Stimulated activated CD4-positive, alpha-beta T cell treated with anti-CD3 and anti-CD28 coated beads, Interleukin-1b, Interleukin-23, amount 100 ng/mL, for 24 hours (primary cell): ENCODE measurements around the gene PRDX2.
"Not testable (repeated sequence)": the region's sequence is repeated elsewhere in the genome, so short reads cannot be mapped to it uniquely, and the experiment has no call there.

Source experiments
- DNase-seq, 4 experiments: peaks; one replicate each; pipeline ENCODE4 v3.0.0-alpha.2; 2020; ENCODE audit warnings: low read depth in 4 of 4, low spot score in 1 of 4

The PRDX2 gene

GRCh38 chr19:12801466-12802266, at the start of gene PRDX2, which contains the start of gene THSD8:
TSS of gene PRDX2 (minus strand) at chr19:12801800. CDS start at chr19:12801261, 539 bp downstream.
TSS of gene THSD8 (plus strand) at chr19:12802069. CDS start at chr19:12802072, 3 bp downstream.
- DNase-seq: peak in 2 of 4 experiments; percentile 65 to 69

DNA sequence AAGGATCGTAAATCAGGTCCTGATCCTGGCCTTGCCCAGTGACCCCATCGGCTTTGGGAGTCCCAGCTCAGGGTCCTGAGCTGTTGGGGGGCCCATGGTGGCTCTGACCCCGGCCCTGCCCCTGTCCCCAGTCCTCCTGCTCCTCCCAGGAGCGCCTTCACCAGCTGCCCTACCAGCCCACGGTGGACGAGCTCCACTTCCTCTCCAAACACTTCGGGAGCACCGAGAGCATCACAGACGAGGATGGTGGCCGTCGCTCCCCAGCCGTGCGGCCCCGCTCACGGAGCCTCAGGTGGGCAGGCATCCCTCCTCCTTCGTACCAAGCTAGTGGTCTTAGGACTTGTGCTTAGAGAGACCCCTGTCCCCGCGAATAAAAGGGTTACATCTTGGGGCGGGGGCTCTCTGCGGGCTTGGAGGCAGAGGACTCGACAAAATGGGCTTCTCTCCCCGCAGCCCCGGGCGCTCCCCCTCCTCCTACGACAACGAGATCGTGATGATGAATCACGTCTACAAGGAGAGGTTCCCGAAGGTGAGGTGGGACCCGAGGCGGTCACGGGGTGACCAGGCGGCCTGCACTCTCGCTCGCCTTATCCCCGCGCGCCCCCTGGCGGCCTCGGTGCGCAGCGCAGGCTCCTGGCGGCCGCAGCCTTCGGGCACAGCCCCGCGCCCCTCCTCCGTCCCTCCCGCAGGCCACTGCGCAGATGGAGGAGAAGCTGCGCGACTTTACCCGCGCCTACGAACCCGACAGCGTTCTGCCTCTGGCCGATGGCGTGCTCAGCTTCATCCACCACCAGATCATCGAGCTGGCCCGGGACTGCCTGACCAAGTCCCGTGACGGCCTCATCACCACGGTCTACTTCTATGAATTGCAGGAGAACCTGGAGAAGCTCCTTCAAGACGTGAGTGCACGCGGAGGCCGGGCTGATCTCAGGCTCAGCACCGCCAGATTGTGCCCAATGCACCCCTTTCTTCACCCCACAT, 45.8 kb upstream of the PRDX2 start:
- DNase-seq: peak; percentile 67 to 91 (median 79)

GRCh38 chr19:12846613-12847012, 45.0 kb upstream of the PRDX2 start:
- DNase-seq: not testable (repeated sequence)

DNA sequence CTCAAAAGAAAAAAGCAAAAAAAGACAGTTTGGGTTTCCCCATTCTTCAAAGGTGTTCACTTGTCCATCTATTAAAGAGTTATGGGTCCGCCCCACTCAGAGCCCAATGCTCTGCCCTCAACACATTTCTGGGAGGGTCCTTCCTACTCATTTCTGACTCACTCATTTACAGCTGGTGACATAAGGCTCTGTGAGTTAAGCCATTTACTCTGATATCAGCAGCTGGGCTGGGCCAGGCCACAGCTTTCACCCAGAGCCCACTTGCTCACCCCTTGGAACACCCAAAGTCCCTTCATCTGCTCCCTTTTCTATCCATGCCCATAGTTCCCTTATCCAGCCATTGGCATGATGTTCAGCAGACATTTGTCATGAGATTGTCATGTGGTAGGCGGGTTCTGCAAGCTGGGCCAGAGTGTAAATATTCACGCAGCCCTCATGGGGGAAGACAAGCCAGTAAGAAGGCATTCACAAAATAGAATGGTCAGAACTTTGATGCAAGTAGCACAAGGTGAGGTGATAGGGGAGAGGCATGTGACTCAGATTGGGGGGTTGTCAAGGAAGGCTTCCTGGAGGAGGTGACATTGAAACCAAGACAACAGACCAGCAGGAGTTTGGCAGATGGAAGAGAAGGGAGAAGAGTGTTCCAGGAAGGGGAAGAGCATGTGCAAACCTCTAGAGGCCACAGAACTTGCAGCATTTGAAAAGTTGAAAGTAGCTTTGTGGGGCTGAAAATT, 42.6 kb upstream of the PRDX2 start:
- DNase-seq: no peak

DNA sequence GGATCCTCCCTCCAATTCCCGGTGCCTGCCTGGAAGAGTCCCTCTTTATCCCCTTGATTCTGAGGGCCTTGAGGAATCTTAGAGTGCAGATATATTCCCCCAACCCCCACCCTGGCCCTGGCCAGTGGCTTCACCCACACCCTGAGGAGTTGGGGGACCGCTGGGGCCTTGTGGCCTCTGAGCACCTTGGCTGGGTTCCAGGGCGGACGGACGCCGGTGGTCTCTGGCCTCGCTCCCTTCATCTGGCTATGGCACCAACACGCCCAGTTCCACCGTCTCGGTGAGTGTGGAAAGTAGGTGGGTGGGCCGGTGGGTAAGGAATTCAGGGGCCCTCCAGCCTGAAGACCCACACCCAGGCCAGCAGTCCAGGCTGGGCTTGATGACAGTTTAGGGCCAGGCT, 41.7 kb upstream of the PRDX2 start:
- DNase-seq: no peak

GRCh38 chr19:12842511-12842910, 40.9 kb upstream of the PRDX2 start:
- DNase-seq: no peak

DNA sequence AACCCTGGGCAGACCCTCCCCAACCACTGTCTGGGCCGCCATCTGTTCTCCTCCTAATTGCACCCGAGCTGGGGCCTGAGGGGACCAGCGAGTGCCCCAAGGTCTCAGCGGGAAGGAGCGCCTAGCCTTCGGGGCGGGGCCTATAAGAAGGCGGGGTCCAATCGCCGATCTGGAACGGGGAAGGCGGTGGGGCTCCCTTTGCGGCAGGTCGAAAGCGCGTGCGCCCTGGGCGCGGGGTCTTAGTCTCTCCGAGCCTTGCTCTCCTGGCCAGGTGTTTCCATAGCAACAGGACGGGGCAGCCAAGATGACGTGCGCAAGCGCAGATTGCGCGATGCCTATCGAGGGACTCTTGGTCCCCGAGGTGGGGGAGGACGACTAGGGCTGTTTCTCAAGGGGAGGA, 39.5 kb upstream of the PRDX2 start:
- no peak for DNase-seq

DNA sequence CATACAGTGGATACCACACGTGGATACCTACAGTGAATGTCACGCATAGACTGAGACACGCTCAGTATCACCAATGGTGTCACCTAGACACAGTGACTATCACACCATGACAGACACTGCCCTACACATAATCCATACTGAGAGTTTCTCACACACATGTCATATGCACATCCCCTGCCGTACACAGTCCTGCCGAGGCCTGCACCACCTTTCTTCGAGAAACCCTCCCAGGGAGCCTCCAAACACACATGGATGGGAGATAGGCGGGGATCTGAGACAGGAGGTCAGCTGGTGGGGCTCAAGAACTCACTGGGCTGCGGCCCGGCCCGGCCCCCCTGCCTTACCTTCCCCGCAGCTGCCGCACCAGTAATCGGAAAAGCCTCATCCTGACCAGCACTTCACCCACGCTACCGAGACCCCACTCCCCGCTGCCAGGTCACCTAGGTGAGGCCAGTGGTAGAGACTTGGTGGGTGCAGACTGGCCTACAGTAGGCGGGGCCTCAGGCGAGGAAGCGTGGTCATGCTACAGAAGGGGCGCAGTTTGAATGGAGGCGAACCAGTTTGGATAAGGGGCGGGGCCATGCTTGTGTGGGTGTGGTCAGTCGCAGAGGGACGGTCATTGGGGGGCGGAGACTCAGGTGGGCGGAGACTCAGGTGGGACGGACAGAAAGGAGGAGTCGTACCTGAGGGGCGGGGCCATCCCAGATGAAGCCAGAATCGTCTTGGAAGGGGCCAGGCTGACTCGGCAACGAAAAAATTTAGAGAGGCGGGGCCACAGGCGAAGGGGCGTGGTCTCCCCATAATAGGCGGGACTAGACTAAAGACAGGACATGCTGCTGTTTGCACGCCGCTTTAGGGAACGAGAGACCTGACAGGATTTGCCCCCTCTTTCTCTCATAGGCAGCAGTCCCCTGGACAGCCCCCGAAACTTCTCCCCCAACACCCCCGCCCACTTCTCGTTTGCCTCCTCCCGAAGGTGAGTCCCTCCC, 38.8 kb upstream of the PRDX2 start:
- DNase-seq: peak in 1 of 4 experiments; percentile 40

DNA sequence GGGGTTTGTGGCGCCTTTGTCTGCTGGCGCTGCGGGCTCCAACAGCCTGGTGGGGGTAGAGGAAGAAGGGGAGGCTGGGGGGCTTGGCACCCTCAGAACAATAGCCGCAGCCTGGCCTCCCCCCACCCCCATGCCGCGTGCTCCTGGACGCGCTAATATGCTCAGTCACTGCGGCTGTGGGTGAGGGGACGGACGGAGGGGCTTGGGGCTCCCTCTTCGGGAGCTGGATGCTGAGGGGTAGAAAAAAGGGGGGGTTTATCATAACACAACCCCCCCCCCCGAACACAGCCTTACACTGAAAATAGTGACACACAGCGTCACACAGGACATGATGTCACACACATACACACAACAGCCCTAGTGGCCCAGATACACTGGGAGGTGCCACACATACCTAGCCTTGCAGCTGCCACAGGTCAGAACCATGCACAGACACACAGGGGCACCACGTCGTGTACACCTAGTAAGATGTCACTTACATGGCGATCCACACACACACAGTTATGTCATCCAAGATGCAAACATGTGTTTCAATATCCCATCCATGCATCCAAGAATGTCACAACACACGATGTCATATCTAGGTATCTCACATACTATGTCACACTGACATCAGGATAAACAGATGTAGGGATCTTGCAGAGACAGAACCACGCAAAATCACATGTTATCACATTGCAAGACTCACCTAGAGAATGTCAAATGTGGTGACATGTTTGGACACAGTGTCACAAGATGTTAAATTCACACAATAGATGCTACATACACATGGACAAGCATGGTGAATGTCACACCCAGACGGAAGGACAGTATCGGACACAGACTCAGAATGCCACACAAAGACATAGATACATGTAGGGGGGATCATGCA, 37.5 kb upstream of the PRDX2 start:
- no peak for DNase-seq

GRCh38 chr19:12838182-12838885, 36.7 kb upstream of the PRDX2 start, which contains the start of gene MAST1:
TSS of gene MAST1 (plus strand) at chr19:12838515. CDS start at chr19:12838573, 58 bp downstream.
- DNase-seq: peak in 2 of 4 experiments; percentile 32 to 50

GRCh38 chr19:12837225-12837624, 35.6 kb upstream of the PRDX2 start:
- DNase-seq: no peak

GRCh38 chr19:12836529-12836863, 34.9 kb upstream of the PRDX2 start:
- no peak for DNase-seq

DNA sequence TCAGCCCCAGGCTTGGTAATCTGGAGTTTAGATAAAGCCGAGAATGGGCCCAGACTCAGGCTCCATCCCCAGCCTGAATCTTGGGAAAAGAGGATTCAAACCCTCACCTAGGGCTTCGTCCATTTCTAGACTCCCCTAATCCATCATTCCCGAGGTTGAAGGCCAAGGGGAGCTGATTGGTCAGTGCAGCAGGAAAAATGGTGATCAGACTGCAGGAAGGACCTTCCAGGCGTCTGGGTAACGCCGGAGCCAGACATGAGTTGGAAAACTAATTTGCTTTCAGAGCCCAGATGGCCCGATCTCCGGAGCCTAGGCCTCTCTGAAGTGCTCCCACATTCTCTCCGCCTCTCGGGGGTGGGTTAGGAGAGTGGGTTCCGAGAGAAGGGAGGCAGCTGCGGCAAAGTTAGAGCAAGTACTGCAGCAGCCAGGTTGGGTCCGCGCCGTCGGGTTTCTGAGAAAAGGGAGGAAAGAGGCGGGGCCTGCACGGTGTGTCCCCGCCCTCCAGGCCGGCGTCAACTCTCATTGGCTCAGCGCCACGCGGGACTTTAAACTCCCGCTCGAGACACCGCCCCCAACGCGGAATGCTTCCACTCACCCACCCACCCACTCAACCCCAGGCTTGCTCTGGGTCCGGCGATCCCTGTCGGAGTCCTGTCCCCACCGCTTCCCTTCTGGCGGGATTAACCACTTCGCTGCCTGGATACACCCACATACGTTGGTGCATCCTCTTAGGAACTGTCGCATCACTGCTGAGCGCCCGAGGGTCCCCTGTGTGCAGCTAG, 33.6 kb upstream of the PRDX2 start:
- DNase-seq: no peak

- DNase-seq: no peak
Measured at GRCh38 chr19:12834566-12834943, 33.0 kb upstream of the PRDX2 start, which contains the start of gene RTBDN. TSS of gene RTBDN (minus strand) at chr19:12834579. CDS start at chr19:12829979, 4,600 bp downstream.

GRCh38 chr19:12833738-12834565, 32.4 kb upstream of the PRDX2 start:
- no peak for DNase-seq

DNA sequence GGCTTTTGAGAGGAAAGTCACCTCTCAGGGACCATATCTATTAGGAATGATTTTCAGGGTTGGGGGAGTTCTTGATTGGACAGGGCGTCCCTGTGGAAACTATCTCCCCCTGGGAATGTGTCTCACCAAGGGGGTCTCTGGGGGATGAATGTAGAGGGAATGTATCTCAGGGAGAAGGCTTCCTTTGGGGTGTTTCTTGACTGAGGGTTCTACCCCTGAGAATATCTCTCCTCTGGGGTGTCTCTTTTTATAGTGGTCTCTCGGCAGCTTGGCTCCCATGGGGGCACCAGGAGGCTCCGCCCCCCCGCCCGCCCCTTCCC, 31.8 kb upstream of the PRDX2 start:
- no peak for DNase-seq

DNA sequence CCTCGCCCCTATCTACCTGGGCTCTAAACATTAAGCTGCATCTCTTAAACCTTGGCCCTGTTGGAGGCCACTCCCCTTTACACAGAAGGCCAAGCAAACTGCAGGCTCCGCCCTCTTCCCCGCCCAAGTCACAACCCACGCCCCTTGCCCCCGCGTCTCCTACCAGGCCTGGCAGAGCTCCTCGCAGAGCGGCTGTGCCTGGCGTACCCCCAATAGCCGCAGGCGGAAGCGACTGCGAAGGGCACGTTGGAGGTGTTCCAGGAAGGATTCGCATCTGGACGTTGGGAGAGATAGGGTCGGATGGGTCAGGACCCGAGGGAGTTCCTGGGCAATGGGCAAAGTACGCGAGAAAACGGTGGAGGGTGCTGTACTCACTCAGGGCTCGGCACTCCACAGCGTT, 26.9 kb upstream of the PRDX2 start:
- DNase-seq: no peak
